HepG2 (cell line): Measurements from ENCODE around the gene SLC35G2. TPM values are rescaled to one million over a fixed set of nuclear protein-coding genes. Genes with fewer than 3 reads are reported as not detected.

Source experiments
- AHR ChIP-seq: IDR thresholded peaks from 2 replicates; pipeline ENCODE4 v1.6.1; 2018; ENCODE audit warnings: missing genetic modification reagents, missing compliant biosample characterization
- ASH2L ChIP-seq: fragments of 300-600, 200-600 bp; sonication (generic); IDR thresholded peaks from 2 replicates; pipeline ENCODE4 v1.7.0; 2017; ENCODE audit warnings: low read depth, mild to moderate bottlenecking, moderate library complexity, mixed read lengths, low read length; ENCODE audit not compliant: insufficient read length
- HNRNPLL ChIP-seq: fragments of 200-400 bp; formaldehyde crosslinking; IDR thresholded peaks from 2 replicates; pipeline ENCODE4 v1.6.1; 2017; ENCODE audit warnings: mild to moderate bottlenecking, low read depth, low read length; ENCODE audit not compliant: poor library complexity, severe bottlenecking
- IRF1 ChIP-seq: sonication (generic); formaldehyde crosslinking; IDR thresholded peaks from 2 replicates; pipeline ENCODE4 v1.4.0; 2020; ENCODE audit warnings: low read depth, mild to moderate bottlenecking, missing genetic modification reagents
- NFAT5 ChIP-seq: sonication (generic); formaldehyde crosslinking; IDR thresholded peaks from 2 replicates; pipeline ENCODE4 v1.4.0; 2020; ENCODE audit warnings: missing genetic modification reagents
- PAF1 ChIP-seq: IDR thresholded peaks from 2 replicates; pipeline ENCODE4 v1.6.1; 2016; ENCODE audit warnings: missing genetic modification reagents, missing compliant biosample characterization
- PAXIP1 ChIP-seq: sonication (generic); formaldehyde crosslinking; conservative IDR thresholded peaks from 2 replicates; pipeline ENCODE4 v1.4.0; 2020; ENCODE audit warnings: mild to moderate bottlenecking, missing genetic modification reagents, moderate library complexity
- PCBP1 ChIP-seq: fragments of 200-400 bp; formaldehyde crosslinking; IDR thresholded peaks from 2 replicates; pipeline ENCODE4 v1.6.1; 2017; ENCODE audit warnings: mild to moderate bottlenecking, low read depth, low read length, borderline replicate concordance
- RBM39 ChIP-seq: fragments of 200-400 bp; formaldehyde crosslinking; IDR thresholded peaks from one replicate; pipeline ENCODE4 v1.6.1; 2018; ENCODE audit warnings: antibody characterized with exemption, mild to moderate bottlenecking, low read depth, low read length; ENCODE audit not compliant: poor library complexity, severe bottlenecking
- RELA ChIP-seq: sonication (generic); formaldehyde crosslinking; IDR thresholded peaks from 2 replicates; pipeline ENCODE4 v1.4.0; 2020; ENCODE audit warnings: missing genetic modification reagents
- STAT5B ChIP-seq: sonication (generic); formaldehyde crosslinking; IDR thresholded peaks from 2 replicates; pipeline ENCODE4 v1.4.0; 2020; ENCODE audit warnings: missing genetic modification reagents
- TERF1 ChIP-seq: sonication (generic); formaldehyde crosslinking; IDR thresholded peaks from 2 replicates; pipeline ENCODE4 v1.8.0; 2022; ENCODE audit warnings: mild to moderate bottlenecking, missing genetic modification reagents, moderate library complexity
- ZBTB42 ChIP-seq: sonication (generic); formaldehyde crosslinking; IDR thresholded peaks from 2 replicates; pipeline ENCODE4 v1.5.0; 2020; ENCODE audit warnings: mild to moderate bottlenecking, missing genetic modification reagents
- ZC3H13 ChIP-seq: sonication (generic); formaldehyde crosslinking; IDR thresholded peaks from 2 replicates; pipeline ENCODE4 v1.8.1; 2023; ENCODE audit warnings: mild to moderate bottlenecking, missing genetic modification reagents, moderate library complexity
- ZFY ChIP-seq: sonication (generic); formaldehyde crosslinking; IDR thresholded peaks from 2 replicates; pipeline ENCODE4 v1.4.0; 2020; ENCODE audit warnings: missing genetic modification reagents
- ZNF207 ChIP-seq: fragments of 450-650 bp; IDR thresholded peaks from 2 replicates; pipeline ENCODE4 v1.6.1; 2016; ENCODE audit warnings: antibody characterized with exemption, borderline replicate concordance
- ZNF337 ChIP-seq: sonication (generic); formaldehyde crosslinking; IDR thresholded peaks from 2 replicates; pipeline ENCODE4 v1.5.1; 2020; ENCODE audit warnings: missing genetic modification reagents, low read depth, mild to moderate bottlenecking, borderline replicate concordance
- ZNF484 ChIP-seq: sonication (generic); formaldehyde crosslinking; IDR thresholded peaks from 2 replicates; pipeline ENCODE4 v1.5.1; 2020; ENCODE audit warnings: mild to moderate bottlenecking, low read depth, missing genetic modification reagents, borderline replicate concordance
- ZNF773 ChIP-seq: sonication (generic); formaldehyde crosslinking; IDR thresholded peaks from 2 replicates; pipeline ENCODE4 v1.4.0; 2020; ENCODE audit warnings: missing genetic modification reagents, borderline replicate concordance
- polyA plus RNA-seq, 8 experiments: library from polyadenylated mRNA; depleted of rRNA in 3 of 8; stranded (reverse) in 7 of 8; unstranded in 1 of 8; fragments of >200 nt; fragmentation: Illumina TruSeq in 4 of 8; extraction: Trizol in 4 of 8; gene quantifications; 2 replicates each; pipeline versions ENCODE4 v1.2.1 to v1.2.3, GENCODE V29; 2011 to 2016; ENCODE audit warnings: low read depth in 4 of 8, missing spikeins in 1 of 8, mixed read lengths in 1 of 8; ENCODE audit not compliant: insufficient read depth in 1 of 8
- total RNA-seq, 5 experiments: library from RNA; depleted of rRNA; stranded (reverse); fragments of >200 nt; fragmentation: Illumina TruSeq; extraction: Trizol; gene quantifications; 2 replicates each; pipeline ENCODE4 v1.2.3, GENCODE V29; 2016; ENCODE audit warnings: low read depth in 1 of 5

SLC35G2 gene
- total and polyA plus RNA-seq, 2 of the 13 experiments (the other 11 are each of a cell fraction or from before 2014, with no cell fraction given) = 7.6 to 10.3 TPM

GRCh38 chr3:136818769-136819391 lies at the start of gene SLC35G2 (continued):
- 0 out of 2 replicates have a peak, but pooled peaks have one; percentile 42 for TF ChIP-seq ZC3H13 (CRISPR knock-in tag)
- peak; percentile 75 for TF ChIP-seq ZFY (CRISPR knock-in tag)
- TF ChIP-seq ZNF207 = no peak
- TF ChIP-seq PAF1 (CRISPR knock-in tag) = no peak
- TF ChIP-seq ASH2L = no peak
- TF ChIP-seq AHR (CRISPR knock-in tag) = no peak
- TF ChIP-seq ZNF484 = no peak
- no peak for TF ChIP-seq RELA (CRISPR knock-in tag)
- TF ChIP-seq IRF1 (CRISPR knock-in tag) = no peak
- TF ChIP-seq PCBP1 = no peak
- no peak for TF ChIP-seq STAT5B (CRISPR knock-in tag)
- TF ChIP-seq ZNF773 (CRISPR knock-in tag) = no peak; the same call in 1 of the 2 replicates
- no peak for TF ChIP-seq NFAT5 (CRISPR knock-in tag)
- TF ChIP-seq TERF1 (CRISPR knock-in tag) = no peak
- TF ChIP-seq PAXIP1 (CRISPR knock-in tag) = no peak
- no peak for TF ChIP-seq ZNF337 (CRISPR knock-in tag)
- peak; percentile 65 for TF ChIP-seq HNRNPLL
- 0 out of 2 replicates have a peak, but pooled peaks have one; percentile 55 for TF ChIP-seq ZBTB42 (CRISPR knock-in tag)
- TF ChIP-seq RBM39 = peak; percentile 28
